Measurements from ENCODE around the gene NOXA1.

Gene NOXA1

GRCh38 chr9:137406876-137407589 lies 16.2 kb upstream of the NOXA1 start (continued):
- TF ChIP-seq KLF1 (tag by site-specific recombination; IDR thresholded peaks at IDR 0.05) (no peak; the same call in 1 of the 2 replicates), ZNF449 (tag by site-specific recombination; IDR thresholded peaks at IDR 0.05) (peak; percentile 74), HOXD13 (CRISPR knock-in tag; IDR thresholded peaks at IDR 0.05; ENCODE audit: borderline replicate concordance) (no peak), GFI1B (tag by site-specific recombination; IDR thresholded peaks at IDR 0.05) (no peak), TSHZ1 (tag by site-specific recombination; IDR thresholded peaks at IDR 0.05; ENCODE audit: borderline replicate concordance) (no peak), ZNF157 (tag by site-specific recombination; IDR thresholded peaks at IDR 0.05) (no peak), ZBTB17 (tag by site-specific recombination; IDR thresholded peaks at IDR 0.05) (peak; percentile 25; the same call in 1 of the 2 replicates), ZBTB20 (tag by site-specific recombination; IDR thresholded peaks at IDR 0.05) (peak; percentile 24; the same call in 1 of the 2 replicates), GLIS2 (tag by site-specific recombination; IDR thresholded peaks at IDR 0.05) (peak; percentile 71), ZNF747 (tag by site-specific recombination; IDR thresholded peaks at IDR 0.05) (no peak), ZNF561 (tag by site-specific recombination; IDR thresholded peaks at IDR 0.05; ENCODE audit: borderline replicate concordance) (peak; percentile 76; the same call in 1 of the 2 replicates), ZNF629 (tag by site-specific recombination; IDR thresholded peaks at IDR 0.05) (no peak), CTCF (tag by site-specific recombination; IDR thresholded peaks at IDR 0.05) (0 out of 2 replicates have a peak, but pooled peaks have one; percentile 28)

GRCh38 chr9:137407590-137408300 lies 15.4 kb upstream of the NOXA1 start:
- Histone ChIP-seq H3K4me1 (ENCODE audit: control insufficient read depth, insufficient read depth, low read length) (peaks cover 4% of the 10 kb centered on the region; the same call in 1 of the 2 replicates), H3K9me3 (ENCODE audit: control insufficient read depth, insufficient read depth, low read depth, low read length) (no peaks in the 10 kb centered on the region), H3K27ac (ENCODE audit: extremely low read depth, low read depth, low read length) (no peak overlapping the region), H3K36me3 (ENCODE audit: control insufficient read depth in 2 of 2, insufficient read depth in 1 of 2, low read length in 2 of 2) (no peaks in the 10 kb centered on the region), H3K4me3 (ENCODE audit: low read depth, low read length) (no peak overlapping the region)
- TF ChIP-seq ZFHX2 (tag by site-specific recombination; conservative IDR thresholded peaks at IDR 0.05): 0 out of 2 replicates have a peak, but pooled peaks have one; percentile 29
- TF ChIP-seq ZNF449 (tag by site-specific recombination; IDR thresholded peaks at IDR 0.05): no peak
- ChIA-PET POLR2A (interaction anchor here (1.2 to 2.0 kb wide), 3 partner anchors 15 to 121 kb away, joined by 3 to 9 read pairs (median 5); partner anchors contain the start of genes EXD3, NOXA1 and NRARP), CTCF (interaction anchor here (0.7 to 1.1 kb wide), 5 partner anchors 17 to 121 kb away, joined by 3 to 4 read pairs (median 3); no protein-coding TSS in a partner anchor)

All from HEK293 (cell line).